HepG2 (cell line): ENCODE measurements around the gene KRT7. TPM values are rescaled to one million over a fixed set of nuclear protein-coding genes. Genes with fewer than 3 reads are reported as not detected.
A peak's percentile ranks its signal among the peaks of the same experiment; 100 is the strongest.

Source experiments
- BRCA1 ChIP-seq: sonication (generic); formaldehyde crosslinking; IDR thresholded peaks from 2 replicates; pipeline ENCODE4 v1.4.0; 2020; ENCODE audit warnings: missing genetic modification reagents
- FOXO1 ChIP-seq: sonication (generic); formaldehyde crosslinking; IDR thresholded peaks from 2 replicates; pipeline ENCODE4 v1.4.0; 2020; ENCODE audit warnings: missing genetic modification reagents
- HNRNPL ChIP-seq: fragments of 200-400 bp; formaldehyde crosslinking; IDR thresholded peaks from 2 replicates; pipeline ENCODE4 v1.6.1; 2017; ENCODE audit warnings: mild to moderate bottlenecking, low read depth, low read length
- RBFOX2 ChIP-seq: fragments of 200-400 bp; formaldehyde crosslinking; IDR thresholded peaks from 2 replicates; pipeline ENCODE4 v1.6.1; 2017; ENCODE audit warnings: low read depth, mild to moderate bottlenecking, low read length
- TBX2 ChIP-seq: sonication (generic); formaldehyde crosslinking; IDR thresholded peaks from 2 replicates; pipeline ENCODE4 v1.5.0; 2020; ENCODE audit warnings: missing genetic modification reagents, mild to moderate bottlenecking, borderline replicate concordance
- ZBTB38 ChIP-seq: sonication (generic); formaldehyde crosslinking; IDR thresholded peaks from 2 replicates; pipeline ENCODE4 v1.5.1; 2020; ENCODE audit warnings: mild to moderate bottlenecking, missing genetic modification reagents
- ZNF253 ChIP-seq: sonication (generic); formaldehyde crosslinking; IDR thresholded peaks from 2 replicates; pipeline ENCODE4 v1.8.0; 2022; ENCODE audit warnings: mild to moderate bottlenecking, missing genetic modification reagents, borderline replicate concordance
- ZNF263 ChIP-seq: sonication (generic); formaldehyde crosslinking; IDR thresholded peaks from 2 replicates; pipeline ENCODE4 v1.4.0; 2020; ENCODE audit warnings: missing genetic modification reagents
- ZNF30 ChIP-seq: sonication (generic); formaldehyde crosslinking; IDR thresholded peaks from 2 replicates; pipeline ENCODE4 v1.5.0; 2020; ENCODE audit warnings: mild to moderate bottlenecking, missing genetic modification reagents
- ZNF331 ChIP-seq: sonication (generic); formaldehyde crosslinking; IDR thresholded peaks from 2 replicates; pipeline ENCODE4 v1.4.0; 2020; ENCODE audit warnings: missing genetic modification reagents
- ZNF350 ChIP-seq: sonication (generic); formaldehyde crosslinking; IDR thresholded peaks from 2 replicates; pipeline ENCODE4 v1.4.0; 2020; ENCODE audit warnings: mild to moderate bottlenecking, low read depth, missing genetic modification reagents, borderline replicate concordance
- polyA plus RNA-seq, 8 experiments: library from polyadenylated mRNA; depleted of rRNA in 3 of 8; stranded (reverse) in 7 of 8; unstranded in 1 of 8; fragments of >200 nt; fragmentation: Illumina TruSeq in 4 of 8; extraction: Trizol in 4 of 8; gene quantifications; 2 replicates each; pipeline versions ENCODE4 v1.2.1 to v1.2.3, GENCODE V29; 2011 to 2016; ENCODE audit warnings: low read depth in 4 of 8, missing spikeins in 1 of 8, mixed read lengths in 1 of 8; ENCODE audit not compliant: insufficient read depth in 1 of 8
- total RNA-seq, 5 experiments: library from RNA; depleted of rRNA; stranded (reverse); fragments of >200 nt; fragmentation: Illumina TruSeq; extraction: Trizol; gene quantifications; 2 replicates each; pipeline ENCODE4 v1.2.3, GENCODE V29; 2016; ENCODE audit warnings: low read depth in 1 of 5
- TF ChIP-seq, protein P1 (sequence below): sonication (generic); formaldehyde crosslinking; IDR thresholded peaks from 2 replicates; pipeline ENCODE4 v1.4.0; 2020; ENCODE audit warnings: missing genetic modification reagents
- TF ChIP-seq, protein P2 (sequence below): sonication (generic); formaldehyde crosslinking; IDR thresholded peaks from 2 replicates; pipeline ENCODE4 v1.4.0; 2020; ENCODE audit warnings: missing genetic modification reagents
- TF ChIP-seq, protein P3 (sequence below): sonication (generic); formaldehyde crosslinking; IDR thresholded peaks from 2 replicates; pipeline ENCODE4 v1.4.0; 2020; ENCODE audit warnings: missing genetic modification reagents
- TF ChIP-seq, protein P4 (sequence below): sonication (generic); formaldehyde crosslinking; IDR thresholded peaks from 2 replicates; pipeline ENCODE4 v1.9.0; 2022; ENCODE audit warnings: low read depth, missing genetic modification reagents
- TF ChIP-seq, protein P5 (sequence below): sonication (generic); formaldehyde crosslinking; IDR thresholded peaks from 2 replicates; pipeline ENCODE4 v1.8.0; 2022; ENCODE audit warnings: missing genetic modification reagents, low read depth, mild to moderate bottlenecking, borderline replicate concordance

KRT7 gene
- total and polyA plus RNA-seq, 2 of the 13 experiments (the other 11 are each of a cell fraction or from before 2014, with no cell fraction given), result 0.83 TPM; not detected in 1

DNA sequence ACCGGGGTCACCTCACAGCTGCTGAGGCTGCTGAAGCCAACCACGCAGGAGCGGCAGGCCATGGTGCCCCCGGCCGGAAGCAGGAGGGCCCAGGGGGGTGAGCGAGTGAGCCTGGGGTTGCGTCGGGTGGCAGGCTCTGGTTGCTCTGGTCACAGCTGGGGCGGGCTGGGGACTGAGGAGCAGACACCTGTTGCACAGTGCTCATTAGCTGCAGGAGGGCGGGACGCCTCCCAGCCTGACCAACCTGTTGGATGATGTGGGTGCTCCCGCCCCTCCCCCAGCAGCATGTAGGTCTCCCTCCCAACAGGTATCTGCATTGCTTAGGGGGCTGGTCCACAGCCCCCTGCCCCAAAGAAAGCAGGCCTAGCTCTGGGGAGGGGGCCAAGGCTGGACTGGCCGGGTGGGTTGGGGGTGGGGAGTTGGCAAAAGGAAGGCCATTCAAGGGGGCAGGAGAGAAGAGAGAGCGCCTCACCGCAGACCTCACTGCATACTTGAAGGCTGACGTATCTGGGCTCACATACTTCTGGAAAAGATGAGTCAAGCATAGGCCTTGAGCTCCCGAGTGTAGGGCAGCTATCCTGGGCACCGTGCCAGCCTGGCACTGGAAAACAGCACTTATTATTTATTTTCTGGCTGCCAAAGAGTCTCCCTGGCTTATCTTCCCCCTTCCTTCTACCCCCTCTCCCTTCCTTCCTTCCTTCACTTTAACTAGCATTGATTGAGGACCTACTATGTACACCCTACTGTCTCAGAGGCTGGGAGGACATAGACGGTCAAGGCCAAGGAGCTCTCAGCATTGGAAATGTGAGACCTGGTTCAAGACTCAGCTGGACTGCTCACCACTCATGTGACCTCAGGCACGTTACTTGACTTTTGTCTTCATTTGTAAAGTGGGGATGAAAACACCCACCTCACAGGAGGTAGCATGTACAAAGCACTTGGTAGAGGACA, 40.9 kb upstream of the KRT7 start, which contains the start of gene KRT80 (continued):
- no peak for TF ChIP-seq ZNF350 (CRISPR knock-in tag)
- no peak for TF ChIP-seq TBX2 (CRISPR knock-in tag)
- no peak for TF ChIP-seq ZNF253 (CRISPR knock-in tag)
- no peak for TF ChIP-seq BRCA1 (CRISPR knock-in tag)
- TF ChIP-seq, protein P1, sequence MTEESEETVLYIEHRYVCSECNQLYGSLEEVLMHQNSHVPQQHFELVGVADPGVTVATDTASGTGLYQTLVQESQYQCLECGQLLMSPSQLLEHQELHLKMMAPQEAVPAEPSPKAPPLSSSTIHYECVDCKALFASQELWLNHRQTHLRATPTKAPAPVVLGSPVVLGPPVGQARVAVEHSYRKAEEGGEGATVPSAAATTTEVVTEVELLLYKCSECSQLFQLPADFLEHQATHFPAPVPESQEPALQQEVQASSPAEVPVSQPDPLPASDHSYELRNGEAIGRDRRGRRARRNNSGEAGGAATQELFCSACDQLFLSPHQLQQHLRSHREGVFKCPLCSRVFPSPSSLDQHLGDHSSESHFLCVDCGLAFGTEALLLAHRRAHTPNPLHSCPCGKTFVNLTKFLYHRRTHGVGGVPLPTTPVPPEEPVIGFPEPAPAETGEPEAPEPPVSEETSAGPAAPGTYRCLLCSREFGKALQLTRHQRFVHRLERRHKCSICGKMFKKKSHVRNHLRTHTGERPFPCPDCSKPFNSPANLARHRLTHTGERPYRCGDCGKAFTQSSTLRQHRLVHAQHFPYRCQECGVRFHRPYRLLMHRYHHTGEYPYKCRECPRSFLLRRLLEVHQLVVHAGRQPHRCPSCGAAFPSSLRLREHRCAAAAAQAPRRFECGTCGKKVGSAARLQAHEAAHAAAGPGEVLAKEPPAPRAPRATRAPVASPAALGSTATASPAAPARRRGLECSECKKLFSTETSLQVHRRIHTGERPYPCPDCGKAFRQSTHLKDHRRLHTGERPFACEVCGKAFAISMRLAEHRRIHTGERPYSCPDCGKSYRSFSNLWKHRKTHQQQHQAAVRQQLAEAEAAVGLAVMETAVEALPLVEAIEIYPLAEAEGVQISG (CRISPR knock-in tag), result no peak
- TF ChIP-seq ZNF263 (CRISPR knock-in tag), result no peak
- TF ChIP-seq, protein P2, sequence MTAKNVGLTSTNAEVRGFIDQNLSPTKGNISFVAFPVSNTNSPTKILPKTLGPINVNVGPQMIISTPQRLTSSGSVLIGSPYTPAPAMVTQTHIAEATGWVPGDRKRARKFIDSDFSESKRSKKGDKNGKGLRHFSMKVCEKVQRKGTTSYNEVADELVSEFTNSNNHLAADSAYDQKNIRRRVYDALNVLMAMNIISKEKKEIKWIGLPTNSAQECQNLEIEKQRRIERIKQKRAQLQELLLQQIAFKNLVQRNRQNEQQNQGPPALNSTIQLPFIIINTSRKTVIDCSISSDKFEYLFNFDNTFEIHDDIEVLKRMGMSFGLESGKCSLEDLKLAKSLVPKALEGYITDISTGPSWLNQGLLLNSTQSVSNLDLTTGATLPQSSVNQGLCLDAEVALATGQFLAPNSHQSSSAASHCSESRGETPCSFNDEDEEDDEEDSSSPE (CRISPR knock-in tag), result no peak
- 0 out of 2 replicates have a peak, but pooled peaks have one; percentile 33 for TF ChIP-seq HNRNPL
- TF ChIP-seq ZBTB38 (CRISPR knock-in tag), result no peak
- TF ChIP-seq, protein P3, sequence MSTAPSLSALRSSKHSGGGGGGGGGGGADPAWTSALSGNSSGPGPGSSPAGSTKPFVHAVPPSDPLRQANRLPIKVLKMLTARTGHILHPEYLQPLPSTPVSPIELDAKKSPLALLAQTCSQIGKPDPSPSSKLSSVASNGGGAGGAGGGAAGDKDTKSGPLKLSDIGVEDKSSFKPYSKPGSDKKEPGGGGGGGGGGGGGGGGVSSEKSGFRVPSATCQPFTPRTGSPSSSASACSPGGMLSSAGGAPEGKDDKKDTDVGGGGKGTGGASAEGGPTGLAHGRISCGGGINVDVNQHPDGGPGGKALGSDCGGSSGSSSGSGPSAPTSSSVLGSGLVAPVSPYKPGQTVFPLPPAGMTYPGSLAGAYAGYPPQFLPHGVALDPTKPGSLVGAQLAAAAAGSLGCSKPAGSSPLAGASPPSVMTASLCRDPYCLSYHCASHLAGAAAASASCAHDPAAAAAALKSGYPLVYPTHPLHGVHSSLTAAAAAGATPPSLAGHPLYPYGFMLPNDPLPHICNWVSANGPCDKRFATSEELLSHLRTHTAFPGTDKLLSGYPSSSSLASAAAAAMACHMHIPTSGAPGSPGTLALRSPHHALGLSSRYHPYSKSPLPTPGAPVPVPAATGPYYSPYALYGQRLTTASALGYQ (CRISPR knock-in tag), result no peak
- TF ChIP-seq FOXO1 (CRISPR knock-in tag), result no peak
- no peak for TF ChIP-seq ZNF331
- TF ChIP-seq, protein P4, sequence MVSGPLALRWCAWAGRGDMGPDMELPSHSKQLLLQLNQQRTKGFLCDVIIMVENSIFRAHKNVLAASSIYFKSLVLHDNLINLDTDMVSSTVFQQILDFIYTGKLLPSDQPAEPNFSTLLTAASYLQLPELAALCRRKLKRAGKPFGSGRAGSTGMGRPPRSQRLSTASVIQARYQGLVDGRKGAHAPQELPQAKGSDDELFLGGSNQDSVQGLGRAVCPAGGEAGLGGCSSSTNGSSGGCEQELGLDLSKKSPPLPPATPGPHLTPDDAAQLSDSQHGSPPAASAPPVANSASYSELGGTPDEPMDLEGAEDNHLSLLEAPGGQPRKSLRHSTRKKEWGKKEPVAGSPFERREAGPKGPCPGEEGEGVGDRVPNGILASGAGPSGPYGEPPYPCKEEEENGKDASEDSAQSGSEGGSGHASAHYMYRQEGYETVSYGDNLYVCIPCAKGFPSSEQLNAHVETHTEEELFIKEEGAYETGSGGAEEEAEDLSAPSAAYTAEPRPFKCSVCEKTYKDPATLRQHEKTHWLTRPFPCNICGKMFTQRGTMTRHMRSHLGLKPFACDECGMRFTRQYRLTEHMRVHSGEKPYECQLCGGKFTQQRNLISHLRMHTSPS (CRISPR knock-in tag), result peak; percentile 48; the same call in 1 of the 2 replicates
- TF ChIP-seq, protein P5, sequence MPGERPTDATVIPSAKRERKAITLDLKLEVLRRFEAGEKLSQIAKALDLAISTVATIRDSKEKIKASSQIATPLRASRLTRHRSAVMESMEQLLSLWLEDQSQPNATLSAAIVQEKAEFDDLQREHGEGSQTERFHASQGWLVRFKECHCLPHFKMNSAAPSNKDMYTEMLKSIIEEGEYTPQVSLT, result no peak
- no peak for TF ChIP-seq RBFOX2
- TF ChIP-seq ZNF30 (CRISPR knock-in tag), result no peak
- TF ChIP-seq, all 625 proteins: peak for 11
